ENCODE measurements around the gene FGF6. TPM values are rescaled to one million over a fixed set of nuclear protein-coding genes. Genes with fewer than 3 reads are reported as not detected.

Gene FGF6
- total RNA-seq, 2 experiments from 2014 or later: not detected

- no peaks in the 10 kb centered on the region for H3K4me1 Mint-ChIP-seq (ENCODE audit: low read depth)
- TF ChIP-seq CTCF (IDR thresholded peaks at IDR 0.05): no peak
- peaks cover 19% of the 10 kb centered on the region for H3K27me3 Mint-ChIP-seq
- intact Hi-C loops (cut with DNase I, micrococcal nuclease): no loop called here
- Histone ChIP-seq H3K27ac (ENCODE audit: low read depth in 1 of 2, low read length in 2 of 2) (no peak overlapping the region), H3K4me1 (ENCODE audit: insufficient read depth, low read length) (no peaks in the 10 kb centered on the region), H3K27me3 (ENCODE audit: control insufficient read depth in 1 of 2, insufficient read depth in 2 of 2, low read length in 2 of 2) (peaks cover 0 to 4% of the 10 kb centered on the region in 2 experiments), H3K9me3 (ENCODE audit: control insufficient read depth in 1 of 2, insufficient read depth in 1 of 2, low read length in 2 of 2) (no peaks in the 10 kb centered on the region), H3K4me3 (ENCODE audit: low read length) (no peak overlapping the region), H3K36me3 (ENCODE audit: insufficient read depth, low read length) (no peaks in the 10 kb centered on the region)
- H3K4me3 Mint-ChIP-seq: no peak overlapping the region
- DNase-seq (no peak), ATAC-seq (ENCODE audit: poor library complexity) (no peak)
- H3K9me3 Mint-ChIP-seq: no peaks in the 10 kb centered on the region
- H3K36me3 Mint-ChIP-seq (ENCODE audit: low read depth): no peaks in the 10 kb centered on the region
- H3K27ac Mint-ChIP-seq: no peak overlapping the region
- CTCF ChIA-PET: no interaction called here
- POLR2A ChIA-PET: no interaction called here
Measured at GRCh38 chr12:4386801-4387200, 58.8 kb downstream of the FGF6 start.

Other genes with a start within 250 kb of the FGF6 start
- 100 to 1,000 TPM; 159 to 163 TPM for gene CCND2, start 172.1 kb downstream of the FGF6 start, total RNA-seq
- 1 to 10 TPM; 5.3 to 7.1 TPM for gene TIGAR, start 124.6 kb downstream of the FGF6 start, total RNA-seq
- gene FGF23, start 66.1 kb downstream of the FGF6 start, total RNA-seq: not detected
- under 1 TPM; 0.45 to 0.93 TPM for gene RAD51AP1, start 93.1 kb upstream of the FGF6 start, total RNA-seq
- 1 to 10 TPM; 5.4 to 7.2 TPM for gene DYRK4, start 116.4 kb upstream of the FGF6 start, total RNA-seq
- 1 to 10 TPM in 1 of 2 experiments, under 1 TPM in 1; 0.96 to 2.0 TPM for gene AKAP3, start 203.2 kb upstream of the FGF6 start, total RNA-seq
- 10 to 100 TPM; 77.2 to 79.2 TPM for gene NDUFA9, start 203.3 kb upstream of the FGF6 start, total RNA-seq